Endothelial cell of umbilical vein (primary cell): ENCODE measurements around the gene ACO2. TPM values are rescaled to one million over a fixed set of nuclear protein-coding genes. Genes with fewer than 3 reads are reported as not detected.

Experiments
- BruUV-seq: library from RNA; stranded (reverse); fragments of 400-500 nt; replicated peaks from 2 replicates; lab custom pipeline; 2021; lab: Mats Ljungman, UMichigan
- CTCF ChIA-PET: fragments of 300-600, 350-600 bp; sonication (Branson Sonifier 250); formaldehyde crosslinking; loops from one replicate; lab custom pipeline; 2021; ENCODE audit warnings: antibody characterized with exemption, inconsistent platforms; lab: Charles Lee
- POLR2A ChIA-PET: fragments of 300-600, 350-600 bp; sonication (Branson Sonifier 250); formaldehyde crosslinking; loops from one replicate; lab custom pipeline; 2021; ENCODE audit warnings: antibody characterized with exemption, inconsistent platforms; lab: Charles Lee
- DNase-seq: peaks from one replicate; pipeline ENCODE4 v3.0.0-alpha.2; 2011; ENCODE audit warnings: low read depth, low spot score
- FAIRE-seq: peaks from 2 replicates; lab custom pipeline; 2011; peaks lifted over from hg19 to GRCh38; lab: Jason Lieb, UNC
- H2AFZ ChIP-seq: 2 replicates; pipeline ENCODE4 v1.6.0; 2012; ENCODE audit warnings: low read depth, low read length, control low read depth, inconsistent platforms
- H3K27ac ChIP-seq: 2 replicates; pipeline ENCODE4 v1.5.1; 2011; ENCODE audit warnings: low read depth, mild to moderate bottlenecking, control low read depth, low read length, moderate library complexity; ENCODE audit not compliant: insufficient read depth
- H3K27me3 ChIP-seq, 2 experiments: 2 replicates each; pipeline versions ENCODE4 v1.6.0 to v1.6.1; 2011; ENCODE audit warnings: low read length in 2 of 2, mixed read lengths in 1 of 2; ENCODE audit not compliant: control insufficient read depth in 2 of 2, insufficient read depth in 2 of 2
- H3K36me3 ChIP-seq, 2 experiments: 2 replicates in 1 of 2; 3 replicates in 1 of 2; pipeline ENCODE4 v1.5.1; 2011; ENCODE audit warnings: low read length in 2 of 2, mild to moderate bottlenecking in 1 of 2, moderate library complexity in 1 of 2; ENCODE audit not compliant: control insufficient read depth in 2 of 2, insufficient read depth in 2 of 2; ENCODE audit errors: extremely low read depth in 1 of 2
- H3K4me1 ChIP-seq: 3 replicates; pipeline ENCODE4 v1.5.1; 2011; ENCODE audit warnings: mild to moderate bottlenecking, low read length; ENCODE audit not compliant: control insufficient read depth, insufficient read depth; ENCODE audit errors: extremely low read depth
- H3K4me2 ChIP-seq: 2 replicates; pipeline ENCODE4 v1.6.1; 2011; ENCODE audit warnings: low read length, control low read depth, mixed read lengths; ENCODE audit not compliant: insufficient read depth
- H3K4me3 ChIP-seq, 3 experiments: fragments of 200-600 bp in 1 of 3; sonication (generic), shearing (Covaris generic) in 1 of 3; replicated peaks in 1 of 3; 2 replicates each; pipeline ENCODE4 v1.5.1; 2011 to 2016; ENCODE audit warnings: control low read depth in 3 of 3, low read length in 3 of 3, mild to moderate bottlenecking in 2 of 3, inconsistent platforms in 1 of 3, low read depth in 1 of 3, moderate library complexity in 1 of 3; ENCODE audit not compliant: insufficient read depth in 1 of 3
- H3K79me2 ChIP-seq: 2 replicates; pipeline ENCODE4 v1.6.0; 2012; ENCODE audit warnings: low read length, inconsistent platforms; ENCODE audit not compliant: control insufficient read depth, insufficient read depth
- H3K9ac ChIP-seq: replicated peaks from 2 replicates; pipeline ENCODE3; 2011; ENCODE audit warnings: low read length, control low read depth; ENCODE audit not compliant: insufficient read depth; ENCODE audit errors: extremely low read depth
- H3K9me1 ChIP-seq: replicated peaks from 3 replicates; pipeline ENCODE4 v1.6.0; 2011; ENCODE audit warnings: mild to moderate bottlenecking, low read length; ENCODE audit not compliant: control insufficient read depth, insufficient read depth; ENCODE audit errors: extremely low read depth
- H3K9me3 ChIP-seq: replicated peaks from 2 replicates; pipeline ENCODE4 v1.5.1; 2012; ENCODE audit warnings: low read length, inconsistent platforms; ENCODE audit not compliant: control insufficient read depth, insufficient read depth
- H4K20me1 ChIP-seq: replicated peaks from 2 replicates; pipeline ENCODE3; 2011; ENCODE audit warnings: mild to moderate bottlenecking, low read length; ENCODE audit not compliant: control insufficient read depth, insufficient read depth; ENCODE audit errors: extremely low read depth
- EZH2 ChIP-seq: IDR thresholded peaks from 2 replicates; pipeline ENCODE4 v1.6.1; 2012; ENCODE audit warnings: borderline replicate concordance, low read depth, mild to moderate bottlenecking, moderate library complexity, low read length, inconsistent platforms; ENCODE audit not compliant: severe bottlenecking
- FOS ChIP-seq: IDR thresholded peaks from 2 replicates; pipeline ENCODE4 v1.6.1; 2011; ENCODE audit warnings: mild to moderate bottlenecking, low read length, moderate library complexity, borderline replicate concordance; ENCODE audit not compliant: insufficient read depth
- JUN ChIP-seq: IDR thresholded peaks from 2 replicates; pipeline ENCODE4 v1.6.1; 2011; ENCODE audit warnings: borderline replicate concordance, low read depth; ENCODE audit not compliant: insufficient read length, insufficient read depth
- POLR2A ChIP-seq: IDR thresholded peaks from 2 replicates; pipeline ENCODE4 v1.6.1; 2012; ENCODE audit warnings: low read depth, mild to moderate bottlenecking, control low read depth, low read length
- dilution Hi-C: fragments of 300-500 bp; cut with MboI; formaldehyde crosslinking; loops from one replicate; pipeline ENCODE4 v1.15.0; 2019; ENCODE audit warnings: low sequenced_read_pairs; ENCODE audit not compliant: extremely low pct_ligation_motif_present
- intact Hi-C: fragments of 100-400 bp; cut with micrococcal nuclease; formaldehyde crosslinking; loops from one replicate; pipeline ENCODE4 v1.10.0; 2022
- polyA plus RNA-seq, 4 experiments: library from polyadenylated mRNA; depleted of rRNA in 3 of 4; stranded (reverse) in 3 of 4; unstranded in 1 of 4; fragments of >200 nt; gene quantifications; 2 replicates each; pipeline versions ENCODE4 v1.2.1 to v1.2.3, GENCODE V29; 2011 to 2012; ENCODE audit warnings: missing spikeins in 1 of 4
- total RNA-seq: library from RNA; stranded (reverse); gene quantifications from 2 replicates; pipeline ENCODE4 v1.2.3, GENCODE V29; 2021
- TF ChIP-seq, protein P1 (sequence below), 2 donors: IDR thresholded peaks; 1 replicate in 1 of 2; 2 replicates in 1 of 2; pipeline ENCODE4 v1.5.1; 2011; ENCODE audit warnings: low read length in 2 of 2, mild to moderate bottlenecking in 2 of 2, moderate library complexity in 2 of 2, control low read depth in 1 of 2, inconsistent platforms in 1 of 2, low read depth in 1 of 2; ENCODE audit not compliant: insufficient read depth in 1 of 2; ENCODE audit errors: extremely low read depth in 1 of 2

The ACO2 gene
- total and polyA plus RNA-seq, 2 donors (not counting 3 experiments of a cell fraction or from before 2014, with no cell fraction given), result 63.8 to 79.7 TPM

DNA sequence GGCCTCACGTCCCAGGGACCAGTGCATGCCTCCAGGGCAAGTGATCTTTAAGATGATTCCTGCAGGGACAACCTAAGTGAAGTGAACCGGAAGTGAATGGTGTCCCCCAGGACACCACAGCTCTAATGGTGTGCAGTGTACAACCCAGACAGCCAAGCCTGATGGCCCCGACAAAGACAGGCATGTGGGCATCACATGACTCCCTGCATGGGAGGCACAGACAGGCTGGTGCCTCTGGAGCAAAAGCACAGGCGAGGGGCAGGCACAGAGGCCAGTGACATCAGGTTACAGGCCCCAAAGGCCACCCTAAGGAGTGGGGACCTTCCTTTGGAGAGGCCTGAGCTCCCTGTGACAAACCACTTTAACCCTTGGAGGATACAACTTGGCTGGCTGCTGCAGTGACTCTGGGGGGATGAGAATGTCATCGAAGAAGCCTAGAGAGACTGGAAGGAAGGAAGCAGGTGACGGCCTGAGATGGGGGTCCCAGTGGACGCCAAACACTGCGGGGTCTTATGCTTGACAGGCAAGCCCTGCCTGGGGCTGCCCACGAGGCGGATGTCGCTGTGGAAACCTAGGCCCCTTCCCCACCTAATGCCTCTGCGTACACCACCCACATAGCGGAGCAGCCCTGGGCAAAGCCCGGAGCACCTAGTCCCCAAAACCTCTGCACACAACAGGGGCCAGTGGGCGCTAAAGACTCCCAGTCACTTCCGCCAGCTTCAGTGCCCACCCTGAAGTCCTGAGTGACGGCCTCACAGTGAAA, 63.0 kb downstream of the ACO2 start:
- FAIRE-seq (no peak), DNase-seq (no peak)
- no peaks in the 10 kb centered on the region for H3K4me1 ChIP-seq
- ChIA-PET CTCF (interaction anchor here (0.5 to 1.9 kb wide), 7 partner anchors 12 to 130 kb away, joined by 3 to 17 read pairs (median 7); partner anchors contain the start of gene POLR3H), POLR2A (no interaction called here)
- H3K79me2 ChIP-seq, result no peaks in the 10 kb centered on the region
- no TSS peak for BruUV-seq
- no peaks in the 10 kb centered on the region for H4K20me1 ChIP-seq
- intact Hi-C loops (no loop called here), dilution Hi-C loops (no loop called here)
- H3K9me3 ChIP-seq, result no peaks in the 10 kb centered on the region
- no peak overlapping the region for H2AFZ ChIP-seq
- no peaks in the 10 kb centered on the region for H3K9me1 ChIP-seq
- peaks cover 2 to 32% of the 10 kb centered on the region in 2 experiments for H3K36me3 ChIP-seq
- H3K4me2 ChIP-seq, result no peak overlapping the region
- TF ChIP-seq POLR2A, result no peak
- H3K4me3 ChIP-seq, result no peak overlapping the region
- no peak overlapping the region for H3K27ac ChIP-seq
- H3K9ac ChIP-seq, result no peak overlapping the region
- H3K27me3 ChIP-seq, result no peaks in the 10 kb centered on the region

DNA sequence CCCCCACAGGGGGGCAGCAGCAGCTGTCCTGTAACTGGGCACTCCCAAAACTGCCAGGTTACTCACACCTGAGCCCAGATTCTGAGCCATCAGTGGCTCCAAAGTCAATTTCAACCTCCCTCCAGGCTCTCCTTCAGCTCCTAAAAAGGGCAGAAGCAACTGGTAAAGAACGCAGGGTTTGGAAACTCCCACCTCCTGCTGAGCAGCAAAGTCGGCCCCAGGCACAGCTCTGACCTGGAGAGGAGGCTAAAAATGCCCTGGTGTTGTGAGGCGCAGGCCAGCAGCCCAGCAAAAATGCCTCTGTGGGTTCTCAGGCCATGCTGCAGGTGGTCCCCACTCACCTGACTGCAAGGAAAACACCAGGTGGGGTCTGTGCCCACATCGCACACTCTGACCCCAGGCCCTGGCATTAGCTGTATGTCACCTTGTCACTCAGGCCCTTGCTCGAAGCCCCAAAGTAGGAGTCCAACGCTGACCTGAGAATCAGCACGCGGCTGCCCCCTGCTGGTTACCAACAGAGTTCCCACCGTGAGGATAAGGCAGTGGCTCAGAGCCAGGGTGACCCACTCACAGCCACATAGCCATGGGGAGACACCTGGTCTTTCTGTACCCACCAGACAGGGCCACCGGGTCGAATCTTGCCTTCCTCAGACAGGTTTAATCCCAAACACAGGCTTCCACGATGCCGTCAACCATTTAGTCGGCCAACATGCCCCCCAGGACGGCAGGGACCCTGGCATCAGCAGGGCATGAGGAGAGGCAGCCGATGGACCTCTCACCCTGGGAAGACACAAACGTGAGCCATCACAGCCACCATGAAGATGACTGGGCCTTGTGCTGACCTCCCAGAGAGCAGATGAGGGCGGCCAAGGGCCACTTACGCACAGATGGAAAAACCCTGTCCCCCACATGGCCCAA, 64.2 kb downstream of the ACO2 start:
- ChIA-PET POLR2A (interaction anchor here (0.6 kb wide), 1 partner anchor 109 kb away, joined by 6 read pairs; no protein-coding TSS in a partner anchor), CTCF (interaction anchor here (0.6 to 1.9 kb wide), 7 partner anchors 11 to 131 kb away, joined by 3 to 17 read pairs (median 7); partner anchors contain the start of gene POLR3H)

More for the DNA sequence above, 64.2 kb downstream of the ACO2 start:
- Histone ChIP-seq H3K36me3 (peaks cover 2 to 22% of the 10 kb centered on the region in 2 experiments), H3K4me2 (no peak overlapping the region), H3K27me3 (no peaks in the 10 kb centered on the region), H4K20me1 (no peaks in the 10 kb centered on the region), H2AFZ (no peak overlapping the region), H3K79me2 (no peaks in the 10 kb centered on the region), H3K4me1 (no peaks in the 10 kb centered on the region), H3K9me3 (no peaks in the 10 kb centered on the region), H3K4me3 (no peak overlapping the region), H3K9me1 (no peaks in the 10 kb centered on the region), H3K27ac (no peak overlapping the region), H3K9ac (no peak overlapping the region)
- TF ChIP-seq EZH2 (no peak), JUN (no peak), FOS (no peak)
- TF ChIP-seq, protein P1, sequence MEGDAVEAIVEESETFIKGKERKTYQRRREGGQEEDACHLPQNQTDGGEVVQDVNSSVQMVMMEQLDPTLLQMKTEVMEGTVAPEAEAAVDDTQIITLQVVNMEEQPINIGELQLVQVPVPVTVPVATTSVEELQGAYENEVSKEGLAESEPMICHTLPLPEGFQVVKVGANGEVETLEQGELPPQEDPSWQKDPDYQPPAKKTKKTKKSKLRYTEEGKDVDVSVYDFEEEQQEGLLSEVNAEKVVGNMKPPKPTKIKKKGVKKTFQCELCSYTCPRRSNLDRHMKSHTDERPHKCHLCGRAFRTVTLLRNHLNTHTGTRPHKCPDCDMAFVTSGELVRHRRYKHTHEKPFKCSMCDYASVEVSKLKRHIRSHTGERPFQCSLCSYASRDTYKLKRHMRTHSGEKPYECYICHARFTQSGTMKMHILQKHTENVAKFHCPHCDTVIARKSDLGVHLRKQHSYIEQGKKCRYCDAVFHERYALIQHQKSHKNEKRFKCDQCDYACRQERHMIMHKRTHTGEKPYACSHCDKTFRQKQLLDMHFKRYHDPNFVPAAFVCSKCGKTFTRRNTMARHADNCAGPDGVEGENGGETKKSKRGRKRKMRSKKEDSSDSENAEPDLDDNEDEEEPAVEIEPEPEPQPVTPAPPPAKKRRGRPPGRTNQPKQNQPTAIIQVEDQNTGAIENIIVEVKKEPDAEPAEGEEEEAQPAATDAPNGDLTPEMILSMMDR (IDR thresholded peaks at IDR 0.05; ENCODE audit: extremely low read depth in 1 of 2, insufficient read depth in 1 of 2, low read depth in 1 of 2, low read length in 2 of 2), result peak; percentile 86 to 87
- FAIRE-seq (peak; percentile 87), DNase-seq (peak; percentile 59)
- intact Hi-C loops, result no loop called here
- no TSS peak for BruUV-seq
- dilution Hi-C loops, result no loop called here
